Measurements from ENCODE around the gene EPS8. TPM values are rescaled to one million over a fixed set of nuclear protein-coding genes. Genes with fewer than 3 reads are reported as not detected.
"Not testable (repeated sequence)": the region's sequence is repeated elsewhere in the genome, so short reads cannot be mapped to it uniquely, and the experiment has no call there.

EPS8 gene
- total RNA-seq, 1 experiment from 2014 or later, result 7.5 TPM

DNA sequence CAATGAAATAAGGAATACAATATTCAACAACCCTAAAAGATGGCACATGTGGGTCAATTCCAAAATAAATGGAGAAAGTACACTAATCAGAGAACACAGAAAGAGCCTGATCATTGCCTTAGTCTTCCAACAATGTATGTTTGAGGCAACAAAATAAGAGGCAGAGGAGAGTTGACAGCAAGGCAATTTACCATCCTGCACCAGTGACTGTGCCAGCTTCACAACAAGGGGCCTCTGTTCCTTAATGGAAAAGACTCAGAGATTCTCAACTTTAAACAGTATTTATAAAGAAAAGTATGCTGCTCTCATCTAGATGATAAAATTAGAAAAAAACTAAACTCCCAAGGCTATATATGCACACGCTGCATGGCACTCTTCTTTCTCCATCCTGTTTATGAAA, 25.9 kb downstream of the EPS8 start:
- no peaks in the 10 kb centered on the region for H3K9me3 Mint-ChIP-seq

DNA sequence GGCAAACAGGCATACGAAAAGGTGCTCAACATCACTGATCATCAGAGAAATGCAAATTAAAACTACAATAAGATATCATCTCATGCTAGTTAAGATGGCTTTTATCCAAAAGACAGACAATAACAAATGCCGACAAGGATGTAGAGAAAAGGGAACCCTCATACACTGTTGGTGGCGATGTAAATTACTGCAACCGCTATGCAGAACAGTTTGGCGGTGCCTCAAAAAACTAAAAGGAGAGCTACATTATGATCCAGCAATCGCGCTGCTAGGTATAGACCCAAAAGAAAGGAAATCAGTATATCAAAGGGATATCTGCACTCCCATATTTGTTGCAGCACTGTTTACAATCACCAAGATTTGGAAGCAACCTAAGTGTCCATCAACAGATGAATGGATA, 27.0 kb downstream of the EPS8 start:
- DNase-seq (ENCODE audit: low spot score); H3K9me3 Mint-ChIP-seq; H3K27ac Mint-ChIP-seq; CTCF ChIA-PET; H3K27me3 Mint-ChIP-seq (ENCODE audit: low read depth); ATAC-seq; H3K36me3 Mint-ChIP-seq; H3K4me3 Mint-ChIP-seq; POLR2A ChIA-PET: not testable (repeated sequence)
- H3K4me1 Mint-ChIP-seq, result peaks cover 21% of the 10 kb centered on the region

More for the DNA sequence above, 25.9 kb downstream of the EPS8 start:
- Mint-ChIP-seq H3K4me3 (no peak overlapping the region), H3K27me3 (ENCODE audit: low read depth) (no peaks in the 10 kb centered on the region), H3K36me3 (no peaks in the 10 kb centered on the region), H3K27ac (no peak overlapping the region), H3K4me1 (peaks cover 16% of the 10 kb centered on the region)
- no peak for TF ChIP-seq GRHL2 (CRISPR knock-in tag; IDR thresholded peaks at IDR 0.05; ENCODE audit: insufficient replicate concordance, severe bottlenecking)
- TF ChIP-seq ZNF396 (CRISPR knock-in tag; IDR thresholded peaks at IDR 0.05; ENCODE audit: borderline replicate concordance), result no peak
- DNase-seq (ENCODE audit: low spot score) (no peak), ATAC-seq (no peak)
- CTCF ChIA-PET, result no interaction called here
- POLR2A ChIA-PET, result no interaction called here

DNA sequence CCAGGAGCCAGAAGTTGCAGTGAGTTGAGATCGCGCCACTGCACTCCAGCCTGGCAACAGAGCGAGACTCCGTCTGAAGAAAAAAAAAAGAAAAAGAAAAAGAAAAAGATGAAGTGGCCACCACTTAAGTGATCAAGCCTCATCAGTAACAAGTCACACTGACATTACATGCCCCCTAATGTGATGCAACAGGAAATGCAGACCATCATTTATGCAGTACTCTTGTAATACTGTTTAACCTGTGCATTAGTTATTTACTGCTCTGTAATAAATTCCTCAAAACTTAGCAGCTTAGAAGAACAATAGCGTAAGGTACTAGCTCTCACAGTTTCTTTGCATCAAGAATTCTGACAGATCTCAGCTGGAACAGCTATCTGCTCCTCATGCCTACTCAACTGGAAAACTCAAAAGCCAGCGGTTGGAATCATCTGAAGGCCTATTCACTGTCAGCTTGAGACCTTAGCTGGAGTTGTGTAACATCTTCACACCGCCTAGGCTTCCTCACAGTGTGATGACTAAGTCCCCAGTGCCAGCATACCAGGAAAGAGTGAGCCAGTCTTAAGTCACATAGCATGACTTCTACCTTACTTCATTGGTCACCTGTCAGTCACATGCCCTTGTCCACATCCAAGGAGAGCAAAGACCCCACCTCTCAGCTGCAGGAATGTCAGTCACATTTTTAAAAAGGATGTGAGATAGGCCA, 31.5 kb downstream of the EPS8 start:
- no peaks in the 10 kb centered on the region for H3K36me3 Mint-ChIP-seq
- ChIA-PET CTCF (no interaction called here), POLR2A (no interaction called here)
- H3K9me3 Mint-ChIP-seq, result no peaks in the 10 kb centered on the region
- DNase-seq (ENCODE audit: low spot score) (no peak), ATAC-seq (peak; percentile 63)
- no peak overlapping the region for H3K27ac Mint-ChIP-seq
- peaks cover 23% of the 10 kb centered on the region for H3K4me1 Mint-ChIP-seq
- no peak overlapping the region for H3K4me3 Mint-ChIP-seq
- H3K27me3 Mint-ChIP-seq (ENCODE audit: low read depth), result no peaks in the 10 kb centered on the region
- no peak for TF ChIP-seq ZNF138 (CRISPR knock-in tag; conservative IDR thresholded peaks at IDR 0.05)

DNA sequence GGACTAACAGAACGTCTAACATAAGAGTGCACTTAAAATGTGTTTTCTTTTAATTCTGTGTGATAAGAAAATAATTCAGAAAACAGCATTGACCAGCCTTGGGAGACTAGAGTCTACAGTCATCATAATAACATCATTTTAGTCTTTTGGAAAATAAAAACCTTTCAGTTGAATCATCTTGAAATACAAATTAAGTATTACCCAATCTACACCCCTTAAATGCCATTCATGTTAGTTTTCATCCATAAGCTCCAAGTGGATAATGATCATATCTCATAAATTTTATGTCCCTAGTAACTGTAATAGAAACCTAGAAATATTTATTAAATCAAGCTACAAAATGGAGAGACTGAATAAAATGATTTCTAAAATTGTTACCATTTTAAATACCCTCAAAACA, 32.4 kb downstream of the EPS8 start:
- H3K4me3 Mint-ChIP-seq, result no peak overlapping the region
- ATAC-seq (no peak), DNase-seq (ENCODE audit: low spot score) (no peak)
- no peaks in the 10 kb centered on the region for H3K27me3 Mint-ChIP-seq (ENCODE audit: low read depth)
- peaks cover 23% of the 10 kb centered on the region for H3K4me1 Mint-ChIP-seq
- TF ChIP-seq ELF4 (CRISPR knock-in tag; IDR thresholded peaks at IDR 0.05; ENCODE audit: low read depth) (no peak), RELA (CRISPR knock-in tag; IDR thresholded peaks at IDR 0.05; ENCODE audit: borderline replicate concordance) (no peak), ETV6 (CRISPR knock-in tag; IDR thresholded peaks at IDR 0.05) (no peak), SP1 (CRISPR knock-in tag; conservative IDR thresholded peaks at IDR 0.05) (no peak), GABPB1 (CRISPR knock-in tag; IDR thresholded peaks at IDR 0.05) (no peak), ZNF121 (CRISPR knock-in tag; IDR thresholded peaks at IDR 0.05) (no peak), GRHL2 (CRISPR knock-in tag; IDR thresholded peaks at IDR 0.05; ENCODE audit: insufficient replicate concordance, severe bottlenecking) (no peak), SMAD4 (CRISPR knock-in tag; IDR thresholded peaks at IDR 0.05) (no peak), ZNF423 (CRISPR knock-in tag; IDR thresholded peaks at IDR 0.05) (no peak), PRRX2 (CRISPR knock-in tag; IDR thresholded peaks at IDR 0.05) (no peak)
- TF ChIP-seq, protein P1, sequence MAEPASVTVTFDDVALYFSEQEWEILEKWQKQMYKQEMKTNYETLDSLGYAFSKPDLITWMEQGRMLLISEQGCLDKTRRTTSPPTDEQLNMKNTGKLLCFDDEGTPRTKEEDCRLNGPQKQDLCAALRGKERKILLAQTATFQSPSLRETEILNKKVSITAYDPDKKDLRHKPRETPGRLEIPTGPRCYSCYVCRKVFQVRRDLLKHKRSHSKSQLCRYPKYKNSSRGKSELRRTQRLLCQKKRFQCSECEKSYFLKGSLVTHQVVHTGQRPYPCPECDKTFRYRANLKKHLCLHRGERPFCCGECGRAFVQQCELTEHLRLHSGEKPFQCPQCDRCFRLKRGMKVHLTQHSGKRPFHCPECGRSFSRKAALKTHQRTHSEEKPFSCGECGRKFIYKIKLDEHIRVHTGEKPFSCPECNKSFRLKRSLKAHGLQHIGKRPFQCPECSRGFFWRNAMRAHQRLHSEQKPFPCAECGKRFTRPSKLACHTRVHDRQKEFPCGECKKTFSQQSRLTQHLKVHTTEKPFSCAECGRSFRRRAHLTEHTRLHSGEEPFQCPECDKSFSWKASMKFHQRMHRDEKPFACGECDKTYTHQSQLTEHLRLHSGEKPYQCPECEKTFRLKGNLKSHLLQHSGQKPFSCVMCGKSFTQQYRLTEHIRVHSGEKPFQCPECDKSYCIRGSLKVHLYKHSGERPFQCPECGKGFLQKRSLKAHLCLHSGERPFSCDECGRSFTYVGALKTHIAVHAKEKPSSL (CRISPR knock-in tag; conservative IDR thresholded peaks at IDR 0.05), result no peak
- TF ChIP-seq, protein P2, sequence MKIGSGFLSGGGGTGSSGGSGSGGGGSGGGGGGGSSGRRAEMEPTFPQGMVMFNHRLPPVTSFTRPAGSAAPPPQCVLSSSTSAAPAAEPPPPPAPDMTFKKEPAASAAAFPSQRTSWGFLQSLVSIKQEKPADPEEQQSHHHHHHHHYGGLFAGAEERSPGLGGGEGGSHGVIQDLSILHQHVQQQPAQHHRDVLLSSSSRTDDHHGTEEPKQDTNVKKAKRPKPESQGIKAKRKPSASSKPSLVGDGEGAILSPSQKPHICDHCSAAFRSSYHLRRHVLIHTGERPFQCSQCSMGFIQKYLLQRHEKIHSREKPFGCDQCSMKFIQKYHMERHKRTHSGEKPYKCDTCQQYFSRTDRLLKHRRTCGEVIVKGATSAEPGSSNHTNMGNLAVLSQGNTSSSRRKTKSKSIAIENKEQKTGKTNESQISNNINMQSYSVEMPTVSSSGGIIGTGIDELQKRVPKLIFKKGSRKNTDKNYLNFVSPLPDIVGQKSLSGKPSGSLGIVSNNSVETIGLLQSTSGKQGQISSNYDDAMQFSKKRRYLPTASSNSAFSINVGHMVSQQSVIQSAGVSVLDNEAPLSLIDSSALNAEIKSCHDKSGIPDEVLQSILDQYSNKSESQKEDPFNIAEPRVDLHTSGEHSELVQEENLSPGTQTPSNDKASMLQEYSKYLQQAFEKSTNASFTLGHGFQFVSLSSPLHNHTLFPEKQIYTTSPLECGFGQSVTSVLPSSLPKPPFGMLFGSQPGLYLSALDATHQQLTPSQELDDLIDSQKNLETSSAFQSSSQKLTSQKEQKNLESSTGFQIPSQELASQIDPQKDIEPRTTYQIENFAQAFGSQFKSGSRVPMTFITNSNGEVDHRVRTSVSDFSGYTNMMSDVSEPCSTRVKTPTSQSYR (CRISPR knock-in tag; IDR thresholded peaks at IDR 0.05), result no peak
- POLR2A ChIA-PET, result no interaction called here
- CTCF ChIA-PET, result no interaction called here
- no peak overlapping the region for H3K27ac Mint-ChIP-seq
- no peaks in the 10 kb centered on the region for H3K36me3 Mint-ChIP-seq
- H3K9me3 Mint-ChIP-seq, result no peaks in the 10 kb centered on the region
